D721Med (cell line): ENCODE results near the gene MNAT1.

Experiments
- DNase-seq: peaks from one replicate; pipeline ENCODE4 v3.0.0; 2011; ENCODE audit warnings: low spot score; ENCODE audit not compliant: insufficient read length
- FAIRE-seq: peaks from 2 replicates; lab custom pipeline; 2011; peaks lifted over from hg19 to GRCh38; lab: Jason Lieb, UNC
- CTCF ChIP-seq: IDR thresholded peaks from 2 replicates; pipeline ENCODE4 v1.5.1; 2012; ENCODE audit warnings: mild to moderate bottlenecking, control low read depth; ENCODE audit not compliant: insufficient read depth; ENCODE audit errors: missing control alignments

Gene MNAT1

GRCh38 chr14:60958146-60958545 lies 223.6 kb downstream of the MNAT1 start:
- DNase-seq (no peak), FAIRE-seq (no peak)
- no peak for TF ChIP-seq CTCF

- no peak for DNase-seq
- FAIRE-seq: no peak
- TF ChIP-seq CTCF: no peak
Measured at GRCh38 chr14:60963761-60964160, 229.2 kb downstream of the MNAT1 start.

DNA sequence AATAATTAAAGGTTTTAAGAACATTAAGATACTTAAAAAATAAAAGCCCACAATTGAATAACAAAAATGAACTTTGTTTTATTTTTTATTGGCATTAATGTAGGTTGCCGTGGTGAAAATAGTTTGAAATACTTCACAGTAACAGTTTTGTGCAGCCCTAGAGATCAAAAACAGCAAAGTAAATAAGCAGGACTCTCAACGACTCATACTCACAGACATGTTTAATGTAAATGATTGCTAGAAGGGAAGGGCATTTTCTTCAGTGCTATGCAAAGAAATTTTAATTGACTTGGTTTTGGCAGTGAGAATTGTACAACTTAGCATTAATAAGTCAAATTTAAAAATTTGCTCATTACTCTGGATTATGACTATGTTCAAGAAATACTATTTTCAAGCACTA lies 230.3 kb downstream of the MNAT1 start:
- DNase-seq: no peak
- no peak for TF ChIP-seq CTCF
- FAIRE-seq: no peak

DNA sequence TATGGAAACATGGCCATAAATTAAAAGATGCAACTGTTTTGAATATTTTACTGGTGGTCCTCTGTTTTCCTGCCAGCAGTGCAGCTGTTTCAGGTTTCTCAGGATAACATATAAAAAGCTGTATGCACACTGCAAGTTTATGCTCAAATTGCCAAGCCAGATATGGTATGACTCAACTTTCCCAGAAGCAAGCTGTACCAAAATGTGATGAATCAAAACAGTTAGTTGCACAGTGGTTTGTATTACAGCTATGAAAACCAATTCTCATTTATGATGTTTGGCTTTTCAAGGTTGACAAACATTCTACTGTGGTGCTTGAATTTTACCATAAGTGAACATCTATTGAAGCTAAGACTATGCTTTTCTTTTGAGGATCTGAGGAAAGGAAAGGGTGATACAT lies 230.8 kb downstream of the MNAT1 start:
- FAIRE-seq (no peak), DNase-seq (no peak)
- no peak for TF ChIP-seq CTCF

DNA sequence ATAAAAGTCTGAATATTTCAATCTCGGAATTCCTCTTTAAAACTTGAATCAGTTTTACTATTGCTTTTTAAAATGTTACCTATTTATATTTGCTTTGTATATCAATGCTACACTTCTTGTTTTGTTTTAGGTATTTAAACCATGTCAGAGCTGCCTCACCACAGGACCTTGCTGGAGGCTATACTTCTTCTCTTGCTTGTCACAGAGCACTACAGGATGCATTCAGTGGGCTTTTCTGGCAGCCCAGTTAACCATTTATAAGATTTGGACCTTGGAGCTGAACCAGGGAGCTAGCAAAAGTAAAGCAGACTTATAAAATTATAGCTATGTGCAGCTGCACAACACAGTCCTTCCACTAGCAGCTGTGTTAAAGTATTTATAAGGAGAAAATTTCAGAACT lies 233.5 kb downstream of the MNAT1 start:
- DNase-seq (no peak), FAIRE-seq (no peak)
- no peak for TF ChIP-seq CTCF

DNA sequence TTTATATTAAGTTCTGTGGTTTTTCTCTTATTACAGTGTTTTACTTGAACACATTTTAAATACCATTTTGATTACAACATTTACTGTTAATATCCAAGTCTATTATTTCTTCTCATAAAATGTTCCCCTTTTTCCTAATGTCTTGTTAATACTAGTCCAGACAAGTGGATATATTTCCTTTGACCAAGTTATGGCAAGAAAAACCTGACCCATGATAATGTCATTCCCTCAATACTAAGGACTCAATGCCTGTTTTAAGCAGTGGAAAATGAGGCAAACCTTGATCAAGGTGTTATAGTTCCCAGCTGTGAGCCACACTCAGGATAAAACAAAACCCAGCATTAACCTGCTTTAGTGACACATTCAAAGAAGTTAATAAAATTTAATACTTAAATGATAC lies 234.1 kb downstream of the MNAT1 start:
- TF ChIP-seq CTCF: no peak
- DNase-seq (no peak), FAIRE-seq (no peak)

DNA sequence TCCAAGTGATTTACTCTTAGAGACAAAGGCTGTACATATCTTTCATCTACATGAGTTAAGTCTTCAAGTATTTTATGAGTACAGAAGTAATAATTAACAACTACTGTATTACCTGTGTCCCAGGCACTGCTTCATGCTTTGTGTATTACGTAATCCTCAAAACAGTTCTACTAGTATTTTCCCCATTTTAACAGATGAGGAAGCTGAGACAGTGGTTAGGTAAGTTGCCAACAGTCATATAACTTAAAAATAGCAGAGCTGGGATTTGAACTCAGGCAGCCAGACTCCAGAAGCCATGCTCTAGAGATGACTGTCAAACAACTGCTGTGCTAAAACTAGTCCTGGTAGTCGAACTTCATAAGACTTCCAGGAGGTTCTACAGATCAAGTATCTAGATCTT lies 235.6 kb downstream of the MNAT1 start:
- FAIRE-seq (no peak), DNase-seq (no peak)
- TF ChIP-seq CTCF: no peak
